GM23338 (cell line): Measurements from ENCODE around the gene PHAF1.

ENCODE experiments used
- EZH2 ChIP-seq: fragments of 200-600 bp; sonication (generic); IDR thresholded peaks from one replicate; pipeline ENCODE4 v1.8.0; 2017; ENCODE audit warnings: antibody characterized with exemption, mild to moderate bottlenecking, low read depth; ENCODE audit not compliant: unreplicated experiment
- EZH2phosphoT487 ChIP-seq: fragments of 200-600 bp; sonication (generic); IDR thresholded peaks from one replicate; pipeline ENCODE4 v1.8.1; 2018; ENCODE audit warnings: antibody characterized with exemption; ENCODE audit not compliant: unreplicated experiment
- JUNB ChIP-seq: IDR thresholded peaks from one replicate; pipeline ENCODE4 v1.6.1; 2016; ENCODE audit warnings: antibody characterized with exemption; ENCODE audit not compliant: unreplicated experiment
- NANOG ChIP-seq: IDR thresholded peaks from 2 replicates; pipeline ENCODE4 v1.6.1; 2016; ENCODE audit warnings: antibody characterized with exemption, borderline replicate concordance
- POLR2AphosphoS5 ChIP-seq: IDR thresholded peaks from 2 replicates; pipeline ENCODE4 v1.6.1; 2016; ENCODE audit warnings: antibody characterized with exemption, low read depth
- TF ChIP-seq, protein P1 (sequence below), 2 experiments: fragments of 200-600 bp in 1 of 2; sonication (generic) in 1 of 2; conservative IDR thresholded peaks; 2 replicates each; pipeline versions ENCODE4 v1.5.1 to v1.6.1; 2016 to 2017; ENCODE audit warnings: antibody characterized with exemption in 2 of 2, low read depth in 2 of 2, mild to moderate bottlenecking in 2 of 2, moderate library complexity in 1 of 2
- TF ChIP-seq, protein P2 (sequence below): IDR thresholded peaks from one replicate; pipeline ENCODE4 v1.6.1; 2018; ENCODE audit warnings: antibody characterized with exemption; ENCODE audit not compliant: unreplicated experiment

DNA sequence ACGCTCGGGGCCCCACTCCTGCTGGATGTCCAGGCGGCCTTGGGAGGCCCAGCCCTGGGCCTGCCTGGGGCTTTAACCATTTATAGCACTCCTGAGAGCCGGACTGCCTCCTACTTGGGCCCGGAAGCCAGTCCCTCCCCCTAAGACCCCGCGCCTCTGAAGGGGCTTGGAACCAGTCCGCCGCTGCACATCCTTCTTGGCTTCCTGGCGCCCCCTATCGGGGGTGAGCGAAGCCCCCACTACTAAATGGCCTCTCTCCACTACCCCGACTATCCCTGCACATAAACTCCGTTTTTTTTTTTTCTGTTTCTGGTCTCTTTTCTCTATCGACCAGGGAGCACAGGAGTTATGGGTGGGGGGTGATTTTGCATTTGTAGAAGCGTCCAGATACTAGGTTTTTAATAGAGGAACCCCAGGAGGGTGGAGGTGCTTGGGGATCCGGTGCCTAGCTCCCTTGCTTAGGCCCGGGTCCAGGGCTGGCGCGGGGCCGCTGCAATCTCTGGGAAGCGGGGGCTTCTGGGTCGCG lies 60.0 kb downstream of the PHAF1 start:
- TF ChIP-seq POLR2AphosphoS5 = no peak
- TF ChIP-seq, protein P1, sequence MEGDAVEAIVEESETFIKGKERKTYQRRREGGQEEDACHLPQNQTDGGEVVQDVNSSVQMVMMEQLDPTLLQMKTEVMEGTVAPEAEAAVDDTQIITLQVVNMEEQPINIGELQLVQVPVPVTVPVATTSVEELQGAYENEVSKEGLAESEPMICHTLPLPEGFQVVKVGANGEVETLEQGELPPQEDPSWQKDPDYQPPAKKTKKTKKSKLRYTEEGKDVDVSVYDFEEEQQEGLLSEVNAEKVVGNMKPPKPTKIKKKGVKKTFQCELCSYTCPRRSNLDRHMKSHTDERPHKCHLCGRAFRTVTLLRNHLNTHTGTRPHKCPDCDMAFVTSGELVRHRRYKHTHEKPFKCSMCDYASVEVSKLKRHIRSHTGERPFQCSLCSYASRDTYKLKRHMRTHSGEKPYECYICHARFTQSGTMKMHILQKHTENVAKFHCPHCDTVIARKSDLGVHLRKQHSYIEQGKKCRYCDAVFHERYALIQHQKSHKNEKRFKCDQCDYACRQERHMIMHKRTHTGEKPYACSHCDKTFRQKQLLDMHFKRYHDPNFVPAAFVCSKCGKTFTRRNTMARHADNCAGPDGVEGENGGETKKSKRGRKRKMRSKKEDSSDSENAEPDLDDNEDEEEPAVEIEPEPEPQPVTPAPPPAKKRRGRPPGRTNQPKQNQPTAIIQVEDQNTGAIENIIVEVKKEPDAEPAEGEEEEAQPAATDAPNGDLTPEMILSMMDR (conservative IDR thresholded peaks at IDR 0.05; ENCODE audit: low read depth in 2 of 2) = peak; percentile 81 to 91
- peak; percentile 72 for TF ChIP-seq EZH2
- TF ChIP-seq, protein P2, sequence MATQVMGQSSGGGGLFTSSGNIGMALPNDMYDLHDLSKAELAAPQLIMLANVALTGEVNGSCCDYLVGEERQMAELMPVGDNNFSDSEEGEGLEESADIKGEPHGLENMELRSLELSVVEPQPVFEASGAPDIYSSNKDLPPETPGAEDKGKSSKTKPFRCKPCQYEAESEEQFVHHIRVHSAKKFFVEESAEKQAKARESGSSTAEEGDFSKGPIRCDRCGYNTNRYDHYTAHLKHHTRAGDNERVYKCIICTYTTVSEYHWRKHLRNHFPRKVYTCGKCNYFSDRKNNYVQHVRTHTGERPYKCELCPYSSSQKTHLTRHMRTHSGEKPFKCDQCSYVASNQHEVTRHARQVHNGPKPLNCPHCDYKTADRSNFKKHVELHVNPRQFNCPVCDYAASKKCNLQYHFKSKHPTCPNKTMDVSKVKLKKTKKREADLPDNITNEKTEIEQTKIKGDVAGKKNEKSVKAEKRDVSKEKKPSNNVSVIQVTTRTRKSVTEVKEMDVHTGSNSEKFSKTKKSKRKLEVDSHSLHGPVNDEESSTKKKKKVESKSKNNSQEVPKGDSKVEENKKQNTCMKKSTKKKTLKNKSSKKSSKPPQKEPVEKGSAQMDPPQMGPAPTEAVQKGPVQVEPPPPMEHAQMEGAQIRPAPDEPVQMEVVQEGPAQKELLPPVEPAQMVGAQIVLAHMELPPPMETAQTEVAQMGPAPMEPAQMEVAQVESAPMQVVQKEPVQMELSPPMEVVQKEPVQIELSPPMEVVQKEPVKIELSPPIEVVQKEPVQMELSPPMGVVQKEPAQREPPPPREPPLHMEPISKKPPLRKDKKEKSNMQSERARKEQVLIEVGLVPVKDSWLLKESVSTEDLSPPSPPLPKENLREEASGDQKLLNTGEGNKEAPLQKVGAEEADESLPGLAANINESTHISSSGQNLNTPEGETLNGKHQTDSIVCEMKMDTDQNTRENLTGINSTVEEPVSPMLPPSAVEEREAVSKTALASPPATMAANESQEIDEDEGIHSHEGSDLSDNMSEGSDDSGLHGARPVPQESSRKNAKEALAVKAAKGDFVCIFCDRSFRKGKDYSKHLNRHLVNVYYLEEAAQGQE = no peak
- no peak for TF ChIP-seq EZH2phosphoT487
- TF ChIP-seq NANOG = no peak
- no peak for TF ChIP-seq JUNB
